PC-9 (cell line): ENCODE data around the gene CPEB3. TPM values are rescaled to one million over a fixed set of nuclear protein-coding genes. Genes with fewer than 3 reads are reported as not detected.

Experiments
- BruUV-seq: library from RNA; stranded (reverse); fragments of 400-500 nt; replicated peaks from 2 replicates; lab custom pipeline; 2021; lab: Mats Ljungman, UMichigan
- CTCF ChIA-PET: fragments of 300-600 bp; sonication (Branson Sonifier 250); formaldehyde crosslinking; loops from one replicate; lab custom pipeline; 2022; ENCODE audit warnings: antibody characterized with exemption; lab: Charles Lee
- POLR2A ChIA-PET: fragments of 300-600 bp; sonication (Branson Sonifier 250); formaldehyde crosslinking; loops from one replicate; lab custom pipeline; 2022; ENCODE audit warnings: antibody characterized with exemption; ENCODE audit not compliant: unreplicated experiment; lab: Charles Lee
- DNase-seq, 2 experiments: peaks; one replicate each; pipeline versions ENCODE4 v3.0.0 to v3.0.0-alpha.2; 2015 to 2022; ENCODE audit warnings: mixed read lengths in 1 of 2
- H2AFZ ChIP-seq: fragments of 200-600 bp; sonication (generic); 2 replicates; pipeline ENCODE4 v1.8.1; 2017; ENCODE audit warnings: antibody characterized with exemption
- H3F3A ChIP-seq: fragments of 200-600 bp; sonication (generic); 2 replicates; pipeline ENCODE4 v1.8.1; 2017; ENCODE audit warnings: antibody characterized with exemption, mild to moderate bottlenecking, low read depth; ENCODE audit not compliant: insufficient read depth
- H3K27ac ChIP-seq: fragments of 200-600 bp; sonication (generic); 2 replicates; pipeline ENCODE4 v1.6.1; 2016; ENCODE audit warnings: mixed run types
- H3K27me3 ChIP-seq: fragments of 200-600 bp; sonication (generic); 2 replicates; pipeline ENCODE4 v1.6.1; 2016; ENCODE audit warnings: low read depth, mixed run types; ENCODE audit not compliant: insufficient read depth
- H3K36me3 ChIP-seq: fragments of 200-600 bp; sonication (generic); 2 replicates; pipeline ENCODE4 v1.6.1; 2016; ENCODE audit warnings: low read depth, mixed run types
- H3K4me1 ChIP-seq: fragments of 200-600 bp; sonication (generic); replicated peaks from 2 replicates; pipeline ENCODE4 v1.6.1; 2016; ENCODE audit warnings: mixed run types; ENCODE audit not compliant: insufficient read depth
- H3K4me2 ChIP-seq: fragments of 200-600 bp; sonication (generic); 2 replicates; pipeline ENCODE4 v1.6.1; 2017; ENCODE audit warnings: mixed run types
- H3K4me3 ChIP-seq: fragments of 200-600 bp; sonication (generic); 2 replicates; pipeline ENCODE4 v1.6.1; 2016; ENCODE audit warnings: mixed run types
- H3K79me2 ChIP-seq: fragments of 200-600 bp; sonication (generic); 2 replicates; pipeline ENCODE4 v1.6.1; 2017; ENCODE audit warnings: low read depth, mixed run types
- H3K9me2 ChIP-seq: fragments of 200-600 bp; sonication (generic); 2 replicates; pipeline ENCODE4 v1.8.1; 2017; ENCODE audit warnings: mild to moderate bottlenecking; ENCODE audit not compliant: insufficient read depth
- H3K9me3 ChIP-seq: fragments of 200-600 bp; sonication (generic); 2 replicates; pipeline ENCODE4 v1.8.1; 2016; ENCODE audit warnings: low read depth; ENCODE audit not compliant: insufficient read depth
- H4K20me1 ChIP-seq: fragments of 200-600 bp; sonication (generic); 2 replicates; pipeline ENCODE4 v1.8.1; 2017; ENCODE audit not compliant: insufficient read depth
- EZH2 ChIP-seq: fragments of 200-600 bp; sonication (generic); IDR thresholded peaks from 2 replicates; pipeline ENCODE4 v1.8.0; 2017; ENCODE audit warnings: antibody characterized with exemption, low read depth
- intact Hi-C: fragments of 100-400 bp; cut with micrococcal nuclease; formaldehyde crosslinking; loops from one replicate; pipeline ENCODE4 v1.10.0; 2022; ENCODE audit not compliant: unreplicated experiment
- total RNA-seq: library from RNA; stranded (reverse); gene quantifications from 2 replicates; pipeline ENCODE4 v1.2.3, GENCODE V29; 2021
- TF ChIP-seq, protein P1 (sequence below): fragments of 200-600 bp; sonication (generic); conservative IDR thresholded peaks from 2 replicates; pipeline ENCODE4 v1.6.1; 2017; ENCODE audit warnings: mixed run types, antibody characterized with exemption, mild to moderate bottlenecking, moderate library complexity

Gene CPEB3
- total RNA-seq, 1 experiment from 2014 or later: 1.4 TPM

DNA sequence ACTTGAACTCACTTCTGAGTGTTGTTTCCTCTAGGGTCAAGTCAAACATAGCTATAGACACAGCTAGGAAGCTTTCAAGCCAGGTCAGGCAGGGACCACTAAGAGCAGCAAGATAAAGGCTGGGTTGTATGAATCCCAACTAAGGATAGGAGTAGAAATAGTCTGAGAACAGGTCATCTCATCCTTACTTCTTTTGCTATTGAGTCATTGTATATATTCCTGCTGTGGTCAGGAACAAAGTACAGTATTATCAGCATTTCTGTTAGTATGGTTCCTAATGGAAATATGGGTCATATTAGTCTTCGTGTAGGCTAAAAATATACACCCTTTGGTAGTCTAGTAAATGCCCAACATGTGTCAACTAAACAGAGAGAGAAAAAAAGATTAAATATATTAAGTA lies 222.0 kb downstream of the CPEB3 start:
- no peak for TF ChIP-seq EZH2
- TF ChIP-seq, protein P1, sequence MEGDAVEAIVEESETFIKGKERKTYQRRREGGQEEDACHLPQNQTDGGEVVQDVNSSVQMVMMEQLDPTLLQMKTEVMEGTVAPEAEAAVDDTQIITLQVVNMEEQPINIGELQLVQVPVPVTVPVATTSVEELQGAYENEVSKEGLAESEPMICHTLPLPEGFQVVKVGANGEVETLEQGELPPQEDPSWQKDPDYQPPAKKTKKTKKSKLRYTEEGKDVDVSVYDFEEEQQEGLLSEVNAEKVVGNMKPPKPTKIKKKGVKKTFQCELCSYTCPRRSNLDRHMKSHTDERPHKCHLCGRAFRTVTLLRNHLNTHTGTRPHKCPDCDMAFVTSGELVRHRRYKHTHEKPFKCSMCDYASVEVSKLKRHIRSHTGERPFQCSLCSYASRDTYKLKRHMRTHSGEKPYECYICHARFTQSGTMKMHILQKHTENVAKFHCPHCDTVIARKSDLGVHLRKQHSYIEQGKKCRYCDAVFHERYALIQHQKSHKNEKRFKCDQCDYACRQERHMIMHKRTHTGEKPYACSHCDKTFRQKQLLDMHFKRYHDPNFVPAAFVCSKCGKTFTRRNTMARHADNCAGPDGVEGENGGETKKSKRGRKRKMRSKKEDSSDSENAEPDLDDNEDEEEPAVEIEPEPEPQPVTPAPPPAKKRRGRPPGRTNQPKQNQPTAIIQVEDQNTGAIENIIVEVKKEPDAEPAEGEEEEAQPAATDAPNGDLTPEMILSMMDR: no peak
- Histone ChIP-seq H3K79me2 (no peaks in the 10 kb centered on the region), H3K9me3 (no peaks in the 10 kb centered on the region), H3F3A (no peaks in the 10 kb centered on the region), H3K4me3 (no peak overlapping the region), H2AFZ (no peak overlapping the region), H3K27ac (no peak overlapping the region), H3K36me3 (no peaks in the 10 kb centered on the region), H3K4me1 (no peaks in the 10 kb centered on the region), H3K9me2 (no peaks in the 10 kb centered on the region), H4K20me1 (no peaks in the 10 kb centered on the region), H3K27me3 (no peaks in the 10 kb centered on the region), H3K4me2 (no peak overlapping the region)
- DNase-seq: no peak
- intact Hi-C loops: loop anchor here (1.0 kb wide), 1 partner anchor 7 kb away; no protein-coding TSS in a partner anchor
- POLR2A ChIA-PET: no interaction called here
- no TSS peak for BruUV-seq
- CTCF ChIA-PET: no interaction called here

- Histone ChIP-seq H3K9me3 (no peaks in the 10 kb centered on the region), H3F3A (no peaks in the 10 kb centered on the region), H3K27me3 (no peaks in the 10 kb centered on the region), H4K20me1 (no peaks in the 10 kb centered on the region), H3K4me2 (no peak overlapping the region), H3K79me2 (no peaks in the 10 kb centered on the region), H2AFZ (no peak overlapping the region), H3K4me3 (no peak overlapping the region), H3K9me2 (no peaks in the 10 kb centered on the region), H3K36me3 (no peaks in the 10 kb centered on the region), H3K27ac (no peak overlapping the region), H3K4me1 (no peaks in the 10 kb centered on the region)
- no peak for DNase-seq
- no TSS peak for BruUV-seq
- ChIA-PET POLR2A (no interaction called here), CTCF (no interaction called here)
- intact Hi-C loops: no loop called here
- no peak for TF ChIP-seq EZH2
- TF ChIP-seq, protein P1: no peak
Measured at GRCh38 chr10:92066386-92066785, 224.5 kb downstream of the CPEB3 start.

DNA sequence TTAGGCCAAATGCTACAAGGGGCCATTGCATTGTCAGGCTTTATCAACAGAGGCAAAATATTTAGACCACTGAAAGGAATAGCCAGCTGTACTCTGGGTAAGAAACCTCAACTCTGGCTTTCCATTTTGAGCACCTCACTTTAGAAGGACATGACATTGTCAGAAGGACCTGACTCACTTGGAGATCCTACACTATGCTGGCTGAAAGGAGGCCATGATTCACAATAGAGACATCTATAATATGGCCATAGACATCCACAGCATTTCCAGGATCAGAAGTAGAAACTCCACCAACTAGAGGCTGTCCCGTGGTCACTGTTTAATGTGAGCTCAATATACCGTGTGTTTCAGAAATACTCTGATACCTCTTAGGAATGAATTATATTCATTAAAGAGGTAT lies 226.4 kb downstream of the CPEB3 start:
- Histone ChIP-seq H3F3A (no peaks in the 10 kb centered on the region), H3K36me3 (no peaks in the 10 kb centered on the region), H3K79me2 (no peaks in the 10 kb centered on the region), H3K9me2 (no peaks in the 10 kb centered on the region), H3K27me3 (no peaks in the 10 kb centered on the region), H3K9me3 (no peaks in the 10 kb centered on the region), H3K4me2 (no peak overlapping the region), H3K27ac (no peak overlapping the region), H3K4me3 (no peak overlapping the region), H4K20me1 (no peaks in the 10 kb centered on the region), H2AFZ (no peak overlapping the region), H3K4me1 (no peaks in the 10 kb centered on the region)
- BruUV-seq: no TSS peak
- POLR2A ChIA-PET: no interaction called here
- TF ChIP-seq, protein P1: no peak
- no peak for TF ChIP-seq EZH2
- intact Hi-C loops: no loop called here
- CTCF ChIA-PET: no interaction called here
- DNase-seq: no peak
